ENCODE data around the gene CALU.

CALU gene

DNA sequence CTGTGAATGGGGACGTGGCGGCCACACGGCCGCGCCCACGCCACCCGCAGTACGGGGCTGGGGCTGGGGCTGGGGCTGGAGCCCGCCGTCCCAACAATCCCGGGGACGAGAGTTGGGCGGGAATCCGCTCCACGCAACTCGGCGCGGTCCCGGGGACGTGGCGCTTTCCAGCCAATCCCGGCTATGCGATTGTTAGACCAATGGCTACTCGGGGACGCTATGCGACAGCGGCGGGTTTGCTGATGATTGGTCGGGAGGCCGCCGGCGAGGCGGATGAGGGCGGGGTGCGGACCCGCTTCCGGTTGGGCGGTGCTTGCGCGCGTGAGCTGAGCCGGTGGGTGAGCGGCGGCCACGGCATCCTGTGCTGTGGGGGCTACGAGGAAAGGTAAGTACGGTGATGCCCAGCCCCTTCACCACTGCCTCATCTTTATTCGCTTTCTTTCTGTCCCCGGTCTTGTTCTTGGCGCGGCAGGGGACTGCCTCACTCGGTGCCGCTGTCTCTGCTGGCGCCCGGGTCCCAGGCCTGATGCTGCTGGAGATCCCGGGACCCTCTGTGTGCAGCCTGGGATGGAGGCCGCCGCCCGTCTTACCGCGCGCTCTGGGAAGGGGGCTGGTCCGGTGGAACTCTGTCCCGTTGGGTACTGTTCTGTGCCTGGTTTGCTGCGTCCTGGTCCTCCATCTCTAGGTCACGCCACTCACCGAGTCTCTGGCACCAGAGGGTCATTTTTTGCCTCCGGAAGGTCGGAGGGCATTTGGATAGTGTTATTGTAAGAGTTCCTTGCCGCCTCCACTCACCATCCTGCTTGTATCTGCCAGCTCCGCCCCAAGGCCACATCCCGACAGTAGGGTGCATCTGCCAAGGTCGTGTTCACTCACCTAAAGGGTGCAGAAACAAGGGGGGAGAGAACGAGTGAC is at the start of gene CALU:
Gene CALU, plus strand, starts transcription at position 312 of the 915 bp plus-strand sequence. CDS start 9,225 bp downstream, outside the sequence.
- TF ChIP-seq, protein P1, sequence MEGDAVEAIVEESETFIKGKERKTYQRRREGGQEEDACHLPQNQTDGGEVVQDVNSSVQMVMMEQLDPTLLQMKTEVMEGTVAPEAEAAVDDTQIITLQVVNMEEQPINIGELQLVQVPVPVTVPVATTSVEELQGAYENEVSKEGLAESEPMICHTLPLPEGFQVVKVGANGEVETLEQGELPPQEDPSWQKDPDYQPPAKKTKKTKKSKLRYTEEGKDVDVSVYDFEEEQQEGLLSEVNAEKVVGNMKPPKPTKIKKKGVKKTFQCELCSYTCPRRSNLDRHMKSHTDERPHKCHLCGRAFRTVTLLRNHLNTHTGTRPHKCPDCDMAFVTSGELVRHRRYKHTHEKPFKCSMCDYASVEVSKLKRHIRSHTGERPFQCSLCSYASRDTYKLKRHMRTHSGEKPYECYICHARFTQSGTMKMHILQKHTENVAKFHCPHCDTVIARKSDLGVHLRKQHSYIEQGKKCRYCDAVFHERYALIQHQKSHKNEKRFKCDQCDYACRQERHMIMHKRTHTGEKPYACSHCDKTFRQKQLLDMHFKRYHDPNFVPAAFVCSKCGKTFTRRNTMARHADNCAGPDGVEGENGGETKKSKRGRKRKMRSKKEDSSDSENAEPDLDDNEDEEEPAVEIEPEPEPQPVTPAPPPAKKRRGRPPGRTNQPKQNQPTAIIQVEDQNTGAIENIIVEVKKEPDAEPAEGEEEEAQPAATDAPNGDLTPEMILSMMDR (IDR thresholded peaks at IDR 0.05): no peak

DNA sequence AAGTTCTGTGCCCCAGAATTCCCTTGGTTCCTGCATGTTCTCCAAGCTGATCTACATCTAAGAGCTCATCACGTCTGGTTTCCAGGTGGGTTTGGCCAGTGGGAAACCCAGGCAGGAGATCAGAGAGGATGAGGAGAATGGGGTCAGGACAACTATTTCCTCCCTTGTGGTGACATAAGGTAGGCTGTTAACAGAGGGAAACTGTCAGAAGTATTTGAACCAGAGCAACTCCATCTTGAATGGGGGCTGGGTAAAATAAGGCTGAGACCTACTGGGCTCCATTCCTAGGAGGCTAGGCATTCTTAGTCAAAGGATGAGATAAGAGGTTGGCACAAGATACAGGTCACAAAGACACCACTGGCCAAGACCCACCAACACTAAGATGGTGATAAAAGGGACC is 47.9 kb upstream of the CALU start:
- TF ChIP-seq, protein P1 (IDR thresholded peaks at IDR 0.05): no peak

DNA sequence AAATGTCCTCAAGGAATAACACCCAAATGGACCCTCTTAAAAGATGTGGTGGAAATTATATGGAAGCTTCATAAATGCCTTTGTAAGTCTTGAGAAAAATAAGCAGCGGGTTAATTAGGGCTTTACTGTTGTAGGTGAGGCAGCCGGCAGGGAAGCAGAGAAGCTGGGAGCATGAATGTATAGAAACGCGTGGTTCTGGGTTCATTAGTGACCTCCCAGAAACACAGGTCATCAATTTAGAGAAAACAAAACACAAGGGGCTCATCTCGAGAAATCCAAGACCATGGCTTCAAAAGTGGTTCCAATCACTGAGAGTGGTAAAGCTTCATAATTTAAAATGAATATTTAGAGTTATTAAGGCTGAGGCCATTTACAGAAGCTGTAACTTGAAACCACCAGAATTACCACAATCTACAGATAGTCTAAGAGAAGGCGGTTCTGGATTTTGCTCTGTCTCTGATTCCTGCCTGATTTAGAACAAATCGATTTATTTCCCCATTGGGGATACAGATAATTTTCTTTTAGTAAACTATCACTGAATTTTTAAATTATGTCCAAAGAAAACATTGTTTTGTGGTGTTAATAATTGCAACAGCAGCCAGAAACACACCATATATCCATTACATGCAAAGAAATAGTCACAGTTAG is 46.4 kb upstream of the CALU start:
- TF ChIP-seq, protein P1 (IDR thresholded peaks at IDR 0.05): no peak

GRCh38 chr7:128693373-128694015 is 45.7 kb upstream of the CALU start:
- TF ChIP-seq, protein P1 (IDR thresholded peaks at IDR 0.05): no peak

GRCh38 chr7:128694738-128695137 is 44.4 kb upstream of the CALU start:
- TF ChIP-seq, protein P1 (IDR thresholded peaks at IDR 0.05): no peak

- TF ChIP-seq, protein P1 (IDR thresholded peaks at IDR 0.05): no peak
These were observed 41.8 kb upstream of the CALU start for GRCh38 chr7:128697302-128697905.

- TF ChIP-seq, protein P1 (IDR thresholded peaks at IDR 0.05): no peak
These were observed 39.9 kb upstream of the CALU start for GRCh38 chr7:128699196-128699712.

Data from LNCAP (cell line).